Measurements from ENCODE around the gene SULT1E1. TPM values are rescaled to one million over a fixed set of nuclear protein-coding genes. Genes with fewer than 3 reads are reported as not detected.

The SULT1E1 gene
- total and polyA plus RNA-seq, 4 donors = 1.8 to 63.0 (median 20.4) TPM

GRCh38 chr4:69848028-69848427, 11.9 kb downstream of the SULT1E1 start:
- Histone ChIP-seq H3K9me3 (ENCODE audit: control insufficient read depth in 4 of 4, low read length in 3 of 4) (no peaks in the 10 kb centered on the region), H3K27me3 (ENCODE audit: control insufficient read depth in 4 of 4, insufficient read depth in 4 of 4, low read length in 3 of 4) (no peaks in the 10 kb centered on the region), H3K4me1 (ENCODE audit: control insufficient read depth in 4 of 4, insufficient read depth in 4 of 4, low read length in 3 of 4) (peaks cover 0 to 3% (median 1%) of the 10 kb centered on the region in 4 donors), H3K4me3 (ENCODE audit: low read depth in 1 of 3, low read length in 3 of 3) (no peak overlapping the region), H3K9ac (ENCODE audit: low read depth in 1 of 2, low read length in 2 of 2) (no peak overlapping the region), H3K27ac (ENCODE audit: low read depth in 1 of 2, low read length in 2 of 2) (no peak overlapping the region), H3K36me3 (ENCODE audit: control insufficient read depth in 4 of 4, insufficient read depth in 3 of 4, low read depth in 1 of 4, low read length in 3 of 4) (peaks cover 0 to 37% (median 3%) of the 10 kb centered on the region in 4 donors)
- no peak for TF ChIP-seq SP1 (IDR thresholded peaks at IDR 0.05)
- TF ChIP-seq YY1 (IDR thresholded peaks at IDR 0.05) = no peak
- TF ChIP-seq, protein P1, sequence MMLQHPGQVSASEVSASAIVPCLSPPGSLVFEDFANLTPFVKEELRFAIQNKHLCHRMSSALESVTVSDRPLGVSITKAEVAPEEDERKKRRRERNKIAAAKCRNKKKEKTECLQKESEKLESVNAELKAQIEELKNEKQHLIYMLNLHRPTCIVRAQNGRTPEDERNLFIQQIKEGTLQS (IDR thresholded peaks at IDR 0.05) = no peak
- TF ChIP-seq, protein P2, sequence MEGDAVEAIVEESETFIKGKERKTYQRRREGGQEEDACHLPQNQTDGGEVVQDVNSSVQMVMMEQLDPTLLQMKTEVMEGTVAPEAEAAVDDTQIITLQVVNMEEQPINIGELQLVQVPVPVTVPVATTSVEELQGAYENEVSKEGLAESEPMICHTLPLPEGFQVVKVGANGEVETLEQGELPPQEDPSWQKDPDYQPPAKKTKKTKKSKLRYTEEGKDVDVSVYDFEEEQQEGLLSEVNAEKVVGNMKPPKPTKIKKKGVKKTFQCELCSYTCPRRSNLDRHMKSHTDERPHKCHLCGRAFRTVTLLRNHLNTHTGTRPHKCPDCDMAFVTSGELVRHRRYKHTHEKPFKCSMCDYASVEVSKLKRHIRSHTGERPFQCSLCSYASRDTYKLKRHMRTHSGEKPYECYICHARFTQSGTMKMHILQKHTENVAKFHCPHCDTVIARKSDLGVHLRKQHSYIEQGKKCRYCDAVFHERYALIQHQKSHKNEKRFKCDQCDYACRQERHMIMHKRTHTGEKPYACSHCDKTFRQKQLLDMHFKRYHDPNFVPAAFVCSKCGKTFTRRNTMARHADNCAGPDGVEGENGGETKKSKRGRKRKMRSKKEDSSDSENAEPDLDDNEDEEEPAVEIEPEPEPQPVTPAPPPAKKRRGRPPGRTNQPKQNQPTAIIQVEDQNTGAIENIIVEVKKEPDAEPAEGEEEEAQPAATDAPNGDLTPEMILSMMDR (IDR thresholded peaks at IDR 0.05; ENCODE audit: low read depth, low read length, missing input control) = no peak
- TF ChIP-seq HNF4A (conservative IDR thresholded peaks at IDR 0.05) = no peak
- no peak for TF ChIP-seq RXRA (IDR thresholded peaks at IDR 0.05)
- TF ChIP-seq JUND (IDR thresholded peaks at IDR 0.05) = no peak
- TF ChIP-seq TAF1 (conservative IDR thresholded peaks at IDR 0.05) = no peak
- no peak for TF ChIP-seq GABPA (IDR thresholded peaks at IDR 0.05 in 1 of 2, conservative IDR thresholded peaks at IDR 0.05 in 1 of 2)
- TF ChIP-seq REST (IDR thresholded peaks at IDR 0.05) = no peak
- no peak for TF ChIP-seq ZBTB33 (IDR thresholded peaks at IDR 0.05)
- no peak for TF ChIP-seq EGR1 (IDR thresholded peaks at IDR 0.05; ENCODE audit: low read depth in 2 of 2)
- TF ChIP-seq FOXA2 (IDR thresholded peaks at IDR 0.05) = no peak
- WGBS = 84% methylated on average over 1 of the region's 1 CpG
- no peak for DNase-seq (ENCODE audit: low spot score)

- no peak for TF ChIP-seq EGR1 (IDR thresholded peaks at IDR 0.05; ENCODE audit: low read depth in 2 of 2)
- no peak for TF ChIP-seq HNF4G (IDR thresholded peaks at IDR 0.05)
- TF ChIP-seq NR2F2 (IDR thresholded peaks at IDR 0.05) = no peak
- TF ChIP-seq YY1 (IDR thresholded peaks at IDR 0.05) = no peak
- TF ChIP-seq RXRA (IDR thresholded peaks at IDR 0.05) = no peak
- TF ChIP-seq RAD21 (IDR thresholded peaks at IDR 0.05) = no peak
- TF ChIP-seq, protein P3, sequence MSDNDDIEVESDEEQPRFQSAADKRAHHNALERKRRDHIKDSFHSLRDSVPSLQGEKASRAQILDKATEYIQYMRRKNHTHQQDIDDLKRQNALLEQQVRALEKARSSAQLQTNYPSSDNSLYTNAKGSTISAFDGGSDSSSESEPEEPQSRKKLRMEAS (IDR thresholded peaks at IDR 0.05) = no peak
- no peak for TF ChIP-seq GABPA (IDR thresholded peaks at IDR 0.05 in 1 of 2, conservative IDR thresholded peaks at IDR 0.05 in 1 of 2)
- TF ChIP-seq, protein P2 (IDR thresholded peaks at IDR 0.05; ENCODE audit: low read depth, low read length, missing input control) = no peak
- no peak for TF ChIP-seq JUND (IDR thresholded peaks at IDR 0.05)
- TF ChIP-seq TAF1 (conservative IDR thresholded peaks at IDR 0.05) = no peak
- TF ChIP-seq ZBTB33 (IDR thresholded peaks at IDR 0.05) = no peak
- H3K27ac ChIP-seq (ENCODE audit: low read depth in 1 of 2, low read length in 2 of 2) = no peak overlapping the region
- H3K36me3 ChIP-seq (ENCODE audit: control insufficient read depth in 4 of 4, insufficient read depth in 3 of 4, low read depth in 1 of 4, low read length in 3 of 4) = peaks cover 0 to 40% (median 7%) of the 10 kb centered on the region in 4 donors
- no peaks in the 10 kb centered on the region for H3K27me3 ChIP-seq (ENCODE audit: control insufficient read depth in 4 of 4, insufficient read depth in 4 of 4, low read length in 3 of 4)
- H3K9ac ChIP-seq (ENCODE audit: low read depth in 1 of 2, low read length in 2 of 2) = no peak overlapping the region
- H3K9me3 ChIP-seq (ENCODE audit: control insufficient read depth in 4 of 4, low read length in 3 of 4) = no peaks in the 10 kb centered on the region
- 62% methylated on average over 4 of the region's 4 CpGs for WGBS
- H3K4me1 ChIP-seq (ENCODE audit: control insufficient read depth in 4 of 4, insufficient read depth in 4 of 4, low read length in 3 of 4) = peaks cover 0 to 3% (median 1%) of the 10 kb centered on the region in 4 donors
- no peak for DNase-seq (ENCODE audit: low spot score)
- no peak overlapping the region for H3K4me3 ChIP-seq (ENCODE audit: low read depth in 1 of 3, low read length in 3 of 3)
Observed at GRCh38 chr4:69843932-69844331, 16.0 kb downstream of the SULT1E1 start.
